Uterus (tissue), 2 donors: Measurements from ENCODE around the gene PLCL2.

Experiments
- POLR2A ChIP-seq, 2 donors: fragments of 450-650 bp; IDR thresholded peaks; one replicate each; pipeline ENCODE4 v1.6.1; 2016; ENCODE audit warnings: antibody characterized with exemption in 2 of 2, mild to moderate bottlenecking in 1 of 2, moderate library complexity in 1 of 2
- TF ChIP-seq, protein P1 (sequence below), 4 experiments: fragments of 200-600 bp in 2 of 4; fragments of 450-650 bp in 2 of 4; sonication (generic) in 2 of 4; IDR thresholded peaks; one replicate each; pipeline ENCODE4 v1.5.1; 2016 to 2019; ENCODE audit warnings: antibody characterized with exemption in 4 of 4, mild to moderate bottlenecking in 2 of 4, moderate library complexity in 1 of 4

DNA sequence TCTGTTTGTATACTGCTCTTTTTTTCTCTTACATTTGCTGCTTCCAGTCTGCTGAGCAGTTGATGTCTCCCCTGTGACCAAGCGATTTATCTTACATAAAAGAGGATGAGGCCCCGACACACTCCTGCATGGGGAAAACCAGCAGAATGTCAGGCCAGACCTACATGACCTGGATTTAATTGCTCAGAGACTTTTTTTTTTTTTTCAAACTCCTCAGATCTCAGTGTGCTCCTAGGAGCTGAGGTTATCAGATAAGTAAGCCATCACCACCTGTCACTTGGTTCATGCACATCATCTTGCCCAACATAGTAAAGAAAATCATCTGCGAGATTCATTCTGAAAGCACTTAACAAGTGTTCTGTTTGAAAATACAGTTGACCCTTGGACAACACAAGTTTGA, 163.1 kb downstream of the PLCL2 start:
- TF ChIP-seq, protein P1, sequence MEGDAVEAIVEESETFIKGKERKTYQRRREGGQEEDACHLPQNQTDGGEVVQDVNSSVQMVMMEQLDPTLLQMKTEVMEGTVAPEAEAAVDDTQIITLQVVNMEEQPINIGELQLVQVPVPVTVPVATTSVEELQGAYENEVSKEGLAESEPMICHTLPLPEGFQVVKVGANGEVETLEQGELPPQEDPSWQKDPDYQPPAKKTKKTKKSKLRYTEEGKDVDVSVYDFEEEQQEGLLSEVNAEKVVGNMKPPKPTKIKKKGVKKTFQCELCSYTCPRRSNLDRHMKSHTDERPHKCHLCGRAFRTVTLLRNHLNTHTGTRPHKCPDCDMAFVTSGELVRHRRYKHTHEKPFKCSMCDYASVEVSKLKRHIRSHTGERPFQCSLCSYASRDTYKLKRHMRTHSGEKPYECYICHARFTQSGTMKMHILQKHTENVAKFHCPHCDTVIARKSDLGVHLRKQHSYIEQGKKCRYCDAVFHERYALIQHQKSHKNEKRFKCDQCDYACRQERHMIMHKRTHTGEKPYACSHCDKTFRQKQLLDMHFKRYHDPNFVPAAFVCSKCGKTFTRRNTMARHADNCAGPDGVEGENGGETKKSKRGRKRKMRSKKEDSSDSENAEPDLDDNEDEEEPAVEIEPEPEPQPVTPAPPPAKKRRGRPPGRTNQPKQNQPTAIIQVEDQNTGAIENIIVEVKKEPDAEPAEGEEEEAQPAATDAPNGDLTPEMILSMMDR (IDR thresholded peaks at IDR 0.05), result no peak
- TF ChIP-seq POLR2A (IDR thresholded peaks at IDR 0.05), result no peak
